ENCODE data around the gene ELAC2. TPM values are rescaled to one million over a fixed set of nuclear protein-coding genes. Genes with fewer than 3 reads are reported as not detected.

Gene ELAC2
- total and polyA plus RNA-seq, 2 of the 8 experiments (the other 6 are each of a cell fraction or from before 2014, with no cell fraction given): 91.6 to 127 TPM

DNA sequence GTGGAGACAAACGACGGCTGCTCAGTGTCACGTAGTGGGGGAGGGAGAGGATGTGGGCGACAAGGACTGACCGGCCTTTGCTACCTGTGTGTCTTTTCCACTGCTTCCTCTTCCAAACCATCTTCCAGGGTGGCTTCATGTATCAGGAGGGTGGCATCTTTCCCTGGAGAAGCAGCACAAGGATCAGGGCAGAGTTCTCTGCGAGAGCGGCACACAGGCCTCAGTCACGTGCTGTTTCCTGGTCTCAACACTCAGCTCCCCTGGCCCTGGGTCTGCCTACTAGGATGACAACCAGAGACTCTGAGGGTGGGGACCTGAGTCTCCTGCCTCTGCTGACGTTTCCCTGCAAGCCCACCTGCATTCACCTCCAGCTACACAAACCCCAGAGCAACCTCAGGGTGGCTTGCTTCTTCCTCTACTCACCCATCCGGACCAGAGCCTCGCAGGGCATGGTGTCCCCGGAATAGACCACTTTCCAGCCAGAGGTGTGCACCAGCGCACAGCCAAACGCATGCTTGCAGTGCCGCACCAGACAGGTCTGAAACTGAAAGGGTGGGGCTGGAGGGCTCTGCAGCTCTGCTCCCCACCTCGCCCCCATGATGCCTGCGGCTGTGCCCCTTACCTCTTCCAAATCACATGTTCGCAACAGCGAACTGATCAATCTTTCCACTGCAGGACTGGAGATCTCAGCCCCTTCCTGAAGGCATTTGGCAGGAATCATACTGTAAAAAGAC, 23.3 kb downstream of the ELAC2 start:
- FAIRE-seq (no peak), DNase-seq (ENCODE audit: low read depth in 1 of 2, low spot score in 2 of 2) (no peak)
- peaks cover 3% of the 10 kb centered on the region for H3K79me1 ChIP-seq (ENCODE audit: low read depth, low read length)
- H4K20me1 ChIP-seq (replicated peaks in 1 of 2; ENCODE audit: control insufficient read depth in 1 of 2, insufficient read depth in 2 of 2, low read length in 2 of 2): peaks cover 6 to 7% of the 10 kb centered on the region in 2 experiments
- no peak overlapping the region for H2BK120ac ChIP-seq (replicated peaks; ENCODE audit: low read depth, low read length)
- H2BK20ac ChIP-seq (ENCODE audit: low read length): no peak overlapping the region
- H2AK5ac ChIP-seq (ENCODE audit: low read depth, low read length): no peak overlapping the region
- H3K9ac ChIP-seq (replicated peaks in 1 of 4; ENCODE audit: extremely low read depth in 1 of 4, low read depth in 3 of 4, low read length in 3 of 4): no peak overlapping the region
- 92% methylated on average over 19 of the region's 19 CpGs; no CpG with 5 or more reads in 1 of the 2 experiments for WGBS, 2 experiments (ENCODE audit: extremely low coverage in 1 of 2, insufficient coverage in 1 of 2, insufficient read length in 1 of 2, insufficient replicate concordance in 2 of 2, low coverage in 1 of 2, low lambda C conversion rate in 2 of 2, missing lambda C conversion rate in 1 of 2)
- no peak overlapping the region for H3K27ac ChIP-seq (ENCODE audit: low read depth, low read length)
- no peak overlapping the region for H3K4me3 ChIP-seq (ENCODE audit: extremely low read depth in 1 of 4, insufficient read depth in 2 of 4, low read depth in 3 of 4, low read length in 4 of 4)
- H4K8ac ChIP-seq (ENCODE audit: extremely low read depth, insufficient read depth, low read length): no peak overlapping the region
- H3K14ac ChIP-seq (ENCODE audit: insufficient read length): no peak overlapping the region
- H2BK15ac ChIP-seq (ENCODE audit: low read length): no peak overlapping the region
- no peak overlapping the region for H4K5ac ChIP-seq (ENCODE audit: insufficient read length, low read depth, low read length)
- no peaks in the 10 kb centered on the region for H3K23me2 ChIP-seq (ENCODE audit: low read depth, low read length)
- H2BK5ac ChIP-seq (ENCODE audit: low read depth, low read length): no peak overlapping the region
- H3K4ac ChIP-seq (replicated peaks; ENCODE audit: insufficient read length, low read depth, low read length): no peak overlapping the region
- ChIA-PET POLR2A (ENCODE audit: partially characterized antibody) (interaction anchor here (0.9 to 3.2 kb wide), 2 partner anchors 15 to 25 kb away, joined by 3 to 10 read pairs; no protein-coding TSS in a partner anchor), CTCF (ENCODE audit: partially characterized antibody) (interaction anchor here (1.6 to 2.4 kb wide), 2 partner anchors 10 to 29 kb away, joined by 4 to 11 read pairs; no protein-coding TSS in a partner anchor)
- H3K18ac ChIP-seq (ENCODE audit: extremely low read depth, low read length): no peak overlapping the region
- no peak overlapping the region for H2AFZ ChIP-seq (ENCODE audit: low read length)
- H3K27me3 ChIP-seq (replicated peaks in 1 of 4; ENCODE audit: control insufficient read depth in 3 of 4, extremely low read depth in 1 of 4, insufficient read depth in 3 of 4, low read length in 3 of 4): no peaks in the 10 kb centered on the region
- no peak overlapping the region for H3K56ac ChIP-seq (replicated peaks; ENCODE audit: insufficient read length, low read depth, low read length)
- no peak overlapping the region for H3K4me2 ChIP-seq (ENCODE audit: insufficient read depth in 1 of 2, low read depth in 2 of 2, low read length in 2 of 2)
- no peaks in the 10 kb centered on the region for H3K9me3 ChIP-seq (ENCODE audit: insufficient read depth in 2 of 2, low read depth in 1 of 2, low read length in 1 of 2)
- H3K36me3 ChIP-seq (ENCODE audit: control insufficient read depth in 2 of 4, insufficient read depth in 4 of 4, low read length in 3 of 4): peaks cover 61 to 96% (median 84%) of the 10 kb centered on the region in 4 experiments
- no peak overlapping the region for H4K91ac ChIP-seq (replicated peaks; ENCODE audit: insufficient read length, low read length)
- no peaks in the 10 kb centered on the region for H3K4me1 ChIP-seq (replicated peaks in 1 of 4; ENCODE audit: control insufficient read depth in 3 of 4, insufficient read depth in 4 of 4, low read length in 3 of 4)
- no peak overlapping the region for H3K23ac ChIP-seq (ENCODE audit: insufficient read length)
- no peak overlapping the region for H2BK12ac ChIP-seq (ENCODE audit: low read depth, low read length)
- H3K79me2 ChIP-seq (ENCODE audit: control insufficient read depth in 1 of 2, insufficient read depth in 2 of 2, low read length in 2 of 2): no peaks in the 10 kb centered on the region

All from H1 (cell line).